ENCODE results near the gene ANO2.

The ANO2 gene

GRCh38 chr12:5561846-5562245 lies 383.2 kb downstream of the ANO2 start:
- TF ChIP-seq TAF1 (IDR thresholded peaks at IDR 0.05; ENCODE audit: borderline replicate concordance, insufficient read depth, low read length) (no peak), SIN3A (IDR thresholded peaks at IDR 0.05; ENCODE audit: borderline replicate concordance, insufficient read depth, low read length) (no peak), POLR2AphosphoS5 (IDR thresholded peaks at IDR 0.05; ENCODE audit: low read depth, low read length) (no peak), REST (IDR thresholded peaks at IDR 0.05; ENCODE audit: insufficient read depth in 1 of 2, low read depth in 2 of 2, low read length in 2 of 2) (no peak), FOXP2 (optimal IDR thresholded peaks at IDR 0.05; ENCODE audit: borderline replicate concordance, extremely low read depth, extremely low read length, insufficient read depth) (no peak)

GRCh38 chr12:5561057-5561456 lies 384.0 kb downstream of the ANO2 start:
- TF ChIP-seq POLR2AphosphoS5 (IDR thresholded peaks at IDR 0.05; ENCODE audit: low read depth, low read length) (no peak), FOXP2 (optimal IDR thresholded peaks at IDR 0.05; ENCODE audit: borderline replicate concordance, extremely low read depth, extremely low read length, insufficient read depth) (no peak), TAF1 (IDR thresholded peaks at IDR 0.05; ENCODE audit: borderline replicate concordance, insufficient read depth, low read length) (no peak), REST (IDR thresholded peaks at IDR 0.05; ENCODE audit: insufficient read depth in 1 of 2, low read depth in 2 of 2, low read length in 2 of 2) (no peak), SIN3A (IDR thresholded peaks at IDR 0.05; ENCODE audit: borderline replicate concordance, insufficient read depth, low read length) (no peak)

DNA sequence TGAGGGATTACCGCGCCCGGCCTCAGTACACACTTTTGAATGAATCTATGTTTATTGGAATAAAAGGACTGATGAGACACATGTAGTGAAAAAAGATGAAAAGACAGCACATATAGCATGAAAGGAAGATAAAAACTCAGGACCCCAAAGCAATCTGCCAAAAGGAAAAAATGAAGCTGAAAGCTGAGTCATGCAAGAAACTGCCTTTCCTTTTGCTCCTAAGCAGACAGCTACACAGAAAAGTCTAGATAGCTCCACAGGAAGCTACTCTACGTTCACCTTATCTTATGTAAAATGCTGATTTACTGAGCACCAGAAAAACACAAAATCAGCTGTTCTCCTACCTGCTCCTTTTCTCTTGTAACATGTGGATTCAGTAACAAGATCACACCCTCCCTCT lies 384.8 kb downstream of the ANO2 start:
- TF ChIP-seq POLR2AphosphoS5 (IDR thresholded peaks at IDR 0.05; ENCODE audit: low read depth, low read length) = no peak
- TF ChIP-seq FOXP2 (optimal IDR thresholded peaks at IDR 0.05; ENCODE audit: borderline replicate concordance, extremely low read depth, extremely low read length, insufficient read depth) = no peak
- TF ChIP-seq TAF1 (IDR thresholded peaks at IDR 0.05; ENCODE audit: borderline replicate concordance, insufficient read depth, low read length) = no peak
- no peak for TF ChIP-seq REST (IDR thresholded peaks at IDR 0.05; ENCODE audit: insufficient read depth in 1 of 2, low read depth in 2 of 2, low read length in 2 of 2)
- TF ChIP-seq SIN3A (IDR thresholded peaks at IDR 0.05; ENCODE audit: borderline replicate concordance, insufficient read depth, low read length) = no peak

DNA sequence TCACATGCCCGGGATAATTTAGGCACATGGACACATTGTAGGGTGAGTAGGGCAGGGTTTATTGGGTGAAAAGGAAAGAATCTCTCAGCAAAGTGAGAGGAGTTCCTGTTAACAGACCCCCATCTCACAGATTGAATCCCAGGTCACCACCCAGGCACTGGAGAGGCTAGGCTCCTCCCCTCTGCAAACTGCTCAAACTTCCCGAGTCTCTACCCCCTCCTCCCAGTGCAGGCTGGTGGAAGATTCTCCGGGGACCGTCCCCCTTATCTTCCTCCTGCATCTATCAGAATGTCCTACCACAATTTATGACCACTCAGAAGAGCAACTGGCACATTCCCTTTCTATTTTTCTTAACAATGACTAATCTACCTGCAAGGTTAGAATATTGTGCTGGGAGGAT lies 387.2 kb downstream of the ANO2 start:
- TF ChIP-seq FOXP2 (optimal IDR thresholded peaks at IDR 0.05; ENCODE audit: borderline replicate concordance, extremely low read depth, extremely low read length, insufficient read depth) = no peak
- TF ChIP-seq REST (IDR thresholded peaks at IDR 0.05; ENCODE audit: insufficient read depth in 1 of 2, low read depth in 2 of 2, low read length in 2 of 2) = no peak
- no peak for TF ChIP-seq POLR2AphosphoS5 (IDR thresholded peaks at IDR 0.05; ENCODE audit: low read depth, low read length)
- no peak for TF ChIP-seq TAF1 (IDR thresholded peaks at IDR 0.05; ENCODE audit: borderline replicate concordance, insufficient read depth, low read length)
- no peak for TF ChIP-seq SIN3A (IDR thresholded peaks at IDR 0.05; ENCODE audit: borderline replicate concordance, insufficient read depth, low read length)
